ENCODE results near the gene IQGAP2.

The IQGAP2 gene

DNA sequence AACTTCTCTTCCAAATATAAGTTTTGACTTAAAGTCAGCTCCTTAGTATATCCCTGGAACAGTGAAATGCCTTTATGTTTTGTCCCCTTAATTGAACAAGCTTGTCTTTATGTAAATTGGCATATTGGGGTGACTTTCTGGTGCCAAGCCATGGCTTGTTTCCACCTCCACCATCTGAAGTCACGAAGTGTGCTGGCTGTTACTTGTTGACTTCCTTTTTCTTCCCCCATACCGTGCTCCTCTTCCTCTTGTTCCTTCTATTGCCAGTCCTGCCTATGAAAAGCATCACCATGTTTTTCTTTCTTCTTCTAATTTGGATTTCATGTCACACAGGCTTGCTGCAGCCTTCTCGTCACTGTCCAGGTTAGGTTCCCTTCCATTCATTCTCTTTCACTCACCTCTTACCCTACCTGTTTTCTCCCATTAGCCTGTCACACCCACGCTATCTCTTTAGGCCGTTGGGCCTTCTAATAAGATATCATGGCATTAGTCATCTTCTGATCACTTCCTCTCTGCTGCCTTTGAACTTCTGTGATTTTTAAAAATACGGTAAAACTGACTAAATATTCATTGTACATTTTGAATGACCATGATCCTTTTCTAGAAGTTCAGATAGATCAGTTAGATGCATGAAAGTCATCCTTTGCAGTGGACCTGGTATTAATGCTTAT lies 48.1 kb downstream of the IQGAP2 start:
- DNase-seq (ENCODE audit: low read depth), result no peak

GRCh38 chr5:76455531-76456133 lies 52.5 kb downstream of the IQGAP2 start:
- no peak for DNase-seq (ENCODE audit: low read depth)

- DNase-seq (ENCODE audit: low read depth), result no peak
Measured at GRCh38 chr5:76456258-76456657, 53.2 kb downstream of the IQGAP2 start.

- DNase-seq (ENCODE audit: low read depth), result no peak
Measured at GRCh38 chr5:76457674-76458485, 54.8 kb downstream of the IQGAP2 start.

DNA sequence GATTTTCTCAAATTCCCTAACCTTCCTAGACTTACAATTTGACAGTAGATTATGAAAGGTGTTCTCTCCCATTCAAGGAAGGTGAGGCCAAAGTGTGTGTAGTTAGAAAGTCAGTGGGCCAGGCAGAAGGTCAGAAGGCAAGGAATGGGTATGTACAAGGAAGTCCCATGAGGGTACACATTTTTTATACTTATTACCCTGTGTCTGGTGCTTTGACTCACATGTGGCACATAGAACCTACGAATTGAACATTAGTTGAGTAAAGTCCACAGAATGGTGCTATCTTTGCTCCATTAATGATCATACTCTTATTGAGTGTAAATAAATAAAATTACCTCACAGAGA lies 55.4 kb downstream of the IQGAP2 start:
- no peak for DNase-seq (ENCODE audit: low read depth)

GRCh38 chr5:76460104-76460503 lies 57.0 kb downstream of the IQGAP2 start:
- no peak for DNase-seq (ENCODE audit: low read depth)

- no peak for DNase-seq (ENCODE audit: low read depth)
Measured at GRCh38 chr5:76462097-76462667, 59.1 kb downstream of the IQGAP2 start.

DNA sequence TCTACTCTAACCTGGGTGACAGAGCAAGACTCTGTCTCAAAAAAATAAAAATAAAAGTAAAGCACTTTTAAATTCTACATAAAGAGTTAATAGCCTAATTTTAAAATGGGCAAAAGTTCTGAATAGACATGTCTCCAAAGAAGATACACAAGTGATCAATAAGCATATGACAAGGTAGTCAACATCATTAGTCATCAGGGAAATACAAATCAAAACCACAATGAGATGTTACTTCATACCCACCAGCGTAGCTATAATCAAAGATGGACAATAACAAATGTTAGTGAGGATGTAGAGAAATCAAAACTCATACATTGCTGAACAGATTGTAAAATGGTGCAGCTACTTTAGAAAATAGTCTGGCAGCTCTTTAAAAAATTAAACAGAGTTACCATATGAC lies 64.1 kb downstream of the IQGAP2 start:
- no peak for DNase-seq (ENCODE audit: low read depth)

GRCh38 chr5:76468635-76469425 lies 65.7 kb downstream of the IQGAP2 start:
- DNase-seq (ENCODE audit: low read depth), result no peak

DNA sequence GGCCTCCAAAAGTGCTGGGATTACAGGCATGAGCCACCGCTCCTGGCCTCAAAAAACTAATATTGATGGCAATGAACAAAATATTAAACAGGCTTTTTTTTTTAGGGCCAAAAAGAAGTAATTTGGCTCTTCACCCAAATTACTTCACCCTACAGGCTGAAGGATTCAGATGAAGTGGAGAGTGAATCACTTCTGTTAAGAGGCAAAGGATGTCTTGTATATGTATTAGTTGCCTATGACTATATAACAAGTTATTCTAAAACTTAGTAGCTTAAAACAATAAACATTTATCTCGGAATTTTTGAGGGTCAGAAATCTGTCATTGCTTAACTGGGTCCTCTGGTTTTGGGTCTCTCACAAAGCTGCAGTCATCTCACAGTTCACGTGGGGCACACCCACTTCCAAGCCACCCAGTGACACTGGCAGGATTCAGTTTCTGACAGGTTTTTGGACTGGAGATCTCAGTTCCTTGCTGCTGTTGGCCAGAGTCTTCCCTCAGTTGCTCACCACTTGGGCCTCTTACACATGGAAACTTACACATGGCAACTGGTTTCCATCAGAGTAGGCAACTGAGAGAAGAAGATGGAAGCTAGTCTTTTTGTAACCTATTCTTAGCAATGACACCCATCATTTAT lies 66.7 kb downstream of the IQGAP2 start:
- no peak for DNase-seq (ENCODE audit: low read depth)

GRCh38 chr5:76470976-76471375 lies 67.9 kb downstream of the IQGAP2 start:
- DNase-seq (ENCODE audit: low read depth), result no peak

DNA sequence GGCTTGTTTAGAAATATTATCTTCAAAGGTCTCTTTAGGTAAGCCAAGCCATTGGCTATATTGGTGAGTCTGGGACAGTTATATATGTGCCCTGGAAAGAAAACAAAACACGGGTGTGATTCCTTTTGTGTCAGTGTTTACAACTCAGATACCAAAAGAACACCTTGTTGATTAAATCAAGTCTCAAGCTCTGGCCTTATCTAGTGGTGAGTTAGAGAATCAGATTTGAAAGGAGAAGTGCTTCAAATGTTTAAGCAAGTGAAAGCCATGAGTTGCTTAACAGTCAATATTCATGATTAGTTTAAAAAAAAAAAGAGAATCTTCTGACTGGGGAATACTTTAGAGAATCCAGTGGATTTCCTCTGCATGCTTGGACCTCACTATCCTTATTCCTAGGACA lies 68.3 kb downstream of the IQGAP2 start:
- no peak for DNase-seq (ENCODE audit: low read depth)

DNA sequence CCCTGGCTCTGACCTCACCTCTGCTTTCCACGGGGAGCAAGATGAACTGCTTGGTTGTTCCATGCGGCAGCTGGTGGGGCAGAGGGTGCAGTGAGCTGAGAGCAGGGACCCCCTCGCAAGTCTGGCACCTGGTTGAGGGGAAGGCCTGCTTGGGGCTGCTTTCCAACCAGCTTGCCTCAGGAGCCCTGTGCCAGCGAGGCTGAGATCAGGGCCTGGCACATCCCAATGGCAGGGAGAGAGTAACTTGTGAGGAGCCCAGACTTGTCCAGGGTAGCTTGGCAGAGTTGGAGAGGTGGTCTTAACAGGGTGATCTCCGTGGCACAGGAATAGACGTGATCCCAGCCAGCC lies 68.9 kb downstream of the IQGAP2 start:
- no peak for DNase-seq (ENCODE audit: low read depth)

GRCh38 chr5:76472335-76473008 lies 69.4 kb downstream of the IQGAP2 start:
- no peak for DNase-seq (ENCODE audit: low read depth)

GRCh38 chr5:76473009-76473336 lies 69.9 kb downstream of the IQGAP2 start:
- DNase-seq (ENCODE audit: low read depth), result no peak

- no peak for DNase-seq (ENCODE audit: low read depth)
Measured at GRCh38 chr5:76473661-76474060, 70.6 kb downstream of the IQGAP2 start.

- no peak for DNase-seq (ENCODE audit: low read depth)
Measured at GRCh38 chr5:76474377-76474776, 71.3 kb downstream of the IQGAP2 start.

GRCh38 chr5:76475385-76475784 lies 72.3 kb downstream of the IQGAP2 start:
- no peak for DNase-seq (ENCODE audit: low read depth)

- DNase-seq (ENCODE audit: low read depth), result no peak
Measured at GRCh38 chr5:76475936-76476335, 72.9 kb downstream of the IQGAP2 start.

DNA sequence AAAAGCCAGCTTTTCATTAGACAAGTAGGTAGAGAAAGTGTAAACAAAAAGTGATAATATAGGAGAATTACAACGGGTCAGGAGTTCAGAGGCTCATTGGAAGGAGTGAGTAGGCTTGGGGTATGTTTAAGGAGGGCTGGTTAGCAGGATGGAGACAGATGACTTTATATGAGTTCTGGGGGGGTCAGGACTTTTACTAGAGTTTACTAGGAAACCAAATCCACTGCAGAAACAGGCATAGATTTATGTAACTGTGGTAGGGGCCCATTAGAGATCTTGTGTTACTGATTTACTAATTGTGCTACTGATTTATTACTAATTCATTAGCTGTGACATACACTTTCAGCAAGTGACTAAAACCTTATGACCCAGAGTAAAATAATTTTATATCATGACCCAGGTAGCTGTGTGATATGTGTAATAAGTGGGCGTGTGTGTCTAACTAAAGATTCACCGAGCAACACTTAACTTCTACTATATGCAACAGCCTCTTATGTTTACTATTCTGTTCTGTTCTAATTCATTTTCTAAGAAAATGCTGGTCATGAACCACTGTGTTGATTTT lies 73.5 kb downstream of the IQGAP2 start:
- DNase-seq (ENCODE audit: low read depth), result no peak

- no peak for DNase-seq (ENCODE audit: low read depth)
Measured at GRCh38 chr5:76477061-76477460, 74.0 kb downstream of the IQGAP2 start.

Measured in stromal cell of bone marrow (primary cell).